ENCODE data around the gene CDH4. TPM values are rescaled to one million over a fixed set of nuclear protein-coding genes. Genes with fewer than 3 reads are reported as not detected.

CDH4 gene
- total RNA-seq, 2 experiments from 2014 or later = 0.11 to 0.18 TPM

DNA sequence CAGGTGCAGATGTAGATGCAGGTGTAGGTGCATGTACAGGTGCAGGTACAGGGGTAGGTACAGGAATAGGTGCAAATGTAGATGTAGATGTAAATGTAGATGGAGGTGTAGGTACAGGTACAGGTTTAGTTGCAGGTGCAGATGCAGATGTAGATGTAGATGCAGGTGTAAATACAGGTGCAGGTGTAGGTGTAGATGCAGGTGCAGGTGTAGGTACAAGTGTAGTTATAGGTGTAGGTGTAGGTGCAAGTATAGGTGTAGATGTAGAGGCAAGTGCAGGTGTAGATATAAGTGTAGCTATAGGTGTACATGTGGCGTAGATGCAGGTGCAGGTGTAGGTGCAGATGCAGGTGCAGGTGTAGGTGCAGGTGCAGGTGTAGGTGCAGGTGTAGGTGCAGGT, 34.2 kb upstream of the CDH4 start:
- intact Hi-C loops (cut with micrococcal nuclease) = no loop called here

GRCh38 chr20:61219021-61219431, 33.0 kb upstream of the CDH4 start:
- H3K36me3 Mint-ChIP-seq (ENCODE audit: low read depth) = no peaks in the 10 kb centered on the region
- TF ChIP-seq, protein P1, sequence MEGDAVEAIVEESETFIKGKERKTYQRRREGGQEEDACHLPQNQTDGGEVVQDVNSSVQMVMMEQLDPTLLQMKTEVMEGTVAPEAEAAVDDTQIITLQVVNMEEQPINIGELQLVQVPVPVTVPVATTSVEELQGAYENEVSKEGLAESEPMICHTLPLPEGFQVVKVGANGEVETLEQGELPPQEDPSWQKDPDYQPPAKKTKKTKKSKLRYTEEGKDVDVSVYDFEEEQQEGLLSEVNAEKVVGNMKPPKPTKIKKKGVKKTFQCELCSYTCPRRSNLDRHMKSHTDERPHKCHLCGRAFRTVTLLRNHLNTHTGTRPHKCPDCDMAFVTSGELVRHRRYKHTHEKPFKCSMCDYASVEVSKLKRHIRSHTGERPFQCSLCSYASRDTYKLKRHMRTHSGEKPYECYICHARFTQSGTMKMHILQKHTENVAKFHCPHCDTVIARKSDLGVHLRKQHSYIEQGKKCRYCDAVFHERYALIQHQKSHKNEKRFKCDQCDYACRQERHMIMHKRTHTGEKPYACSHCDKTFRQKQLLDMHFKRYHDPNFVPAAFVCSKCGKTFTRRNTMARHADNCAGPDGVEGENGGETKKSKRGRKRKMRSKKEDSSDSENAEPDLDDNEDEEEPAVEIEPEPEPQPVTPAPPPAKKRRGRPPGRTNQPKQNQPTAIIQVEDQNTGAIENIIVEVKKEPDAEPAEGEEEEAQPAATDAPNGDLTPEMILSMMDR (IDR thresholded peaks at IDR 0.05) = no peak
- intact Hi-C loops (cut with micrococcal nuclease) = no loop called here
- ATAC-seq (no peak), DNase-seq (no peak)
- no peaks in the 10 kb centered on the region for H3K27me3 Mint-ChIP-seq
- peaks cover 2% of the 10 kb centered on the region for H3K9me3 Mint-ChIP-seq
- H3K4me3 Mint-ChIP-seq = no peak overlapping the region
- H3K27ac Mint-ChIP-seq = no peak overlapping the region
- ChIA-PET POLR2A (no interaction called here), CTCF (interaction anchor here (2.3 kb wide), 1 partner anchor 10 kb away, joined by 9 read pairs; no protein-coding TSS in a partner anchor)
- no peaks in the 10 kb centered on the region for H3K4me1 Mint-ChIP-seq (ENCODE audit: low read depth)

More for the DNA sequence above, 34.2 kb upstream of the CDH4 start:
- no peak for DNase-seq
- H3K4me1 Mint-ChIP-seq (ENCODE audit: low read depth) = no peaks in the 10 kb centered on the region
- CTCF ChIA-PET = interaction anchor here (1.1 kb wide), 1 partner anchor 11 kb away, joined by 3 read pairs; no protein-coding TSS in a partner anchor
- H3K27ac Mint-ChIP-seq = no peak overlapping the region
- no peaks in the 10 kb centered on the region for H3K36me3 Mint-ChIP-seq (ENCODE audit: low read depth)
- H3K4me3 Mint-ChIP-seq = no peak overlapping the region
- TF ChIP-seq, protein P1 (IDR thresholded peaks at IDR 0.05) = no peak
- POLR2A ChIA-PET = no interaction called here
- ATAC-seq = no peak
- H3K9me3 Mint-ChIP-seq = peaks cover 2% of the 10 kb centered on the region
- peaks cover 2% of the 10 kb centered on the region for H3K27me3 Mint-ChIP-seq

DNA sequence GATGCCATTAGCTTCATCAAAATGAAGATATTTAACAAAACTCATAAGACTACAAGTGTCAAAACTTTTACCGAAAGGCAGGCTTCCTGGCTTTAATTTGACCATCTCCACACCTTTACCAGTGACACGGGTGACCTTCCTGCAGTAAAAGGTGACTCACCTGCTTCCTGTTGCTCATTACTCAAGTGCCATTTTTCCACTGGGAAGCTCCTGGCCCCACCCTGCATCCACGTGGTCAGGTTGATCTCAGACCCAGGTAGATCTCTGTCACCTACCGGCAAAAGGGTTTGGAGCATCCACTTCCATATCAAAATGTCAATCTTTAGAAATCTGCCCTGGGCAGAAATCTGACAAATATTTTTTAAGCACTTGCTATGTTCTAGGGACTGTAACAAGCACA, 31.9 kb upstream of the CDH4 start:
- intact Hi-C loops (cut with micrococcal nuclease) = loop anchor here (10.0 kb wide), 1 partner anchor 1005 kb away; no protein-coding TSS in a partner anchor
- TF ChIP-seq, protein P1 (IDR thresholded peaks at IDR 0.05) = no peak
- Mint-ChIP-seq H3K27me3 (no peaks in the 10 kb centered on the region), H3K4me1 (ENCODE audit: low read depth) (no peaks in the 10 kb centered on the region), H3K4me3 (no peak overlapping the region), H3K36me3 (ENCODE audit: low read depth) (no peaks in the 10 kb centered on the region), H3K27ac (no peak overlapping the region), H3K9me3 (peaks cover 2% of the 10 kb centered on the region)
- DNase-seq = no peak
- no peak for ATAC-seq
- CTCF ChIA-PET = interaction anchor here (2.3 kb wide), 1 partner anchor 9 kb away, joined by 9 read pairs; no protein-coding TSS in a partner anchor
- POLR2A ChIA-PET = no interaction called here

DNA sequence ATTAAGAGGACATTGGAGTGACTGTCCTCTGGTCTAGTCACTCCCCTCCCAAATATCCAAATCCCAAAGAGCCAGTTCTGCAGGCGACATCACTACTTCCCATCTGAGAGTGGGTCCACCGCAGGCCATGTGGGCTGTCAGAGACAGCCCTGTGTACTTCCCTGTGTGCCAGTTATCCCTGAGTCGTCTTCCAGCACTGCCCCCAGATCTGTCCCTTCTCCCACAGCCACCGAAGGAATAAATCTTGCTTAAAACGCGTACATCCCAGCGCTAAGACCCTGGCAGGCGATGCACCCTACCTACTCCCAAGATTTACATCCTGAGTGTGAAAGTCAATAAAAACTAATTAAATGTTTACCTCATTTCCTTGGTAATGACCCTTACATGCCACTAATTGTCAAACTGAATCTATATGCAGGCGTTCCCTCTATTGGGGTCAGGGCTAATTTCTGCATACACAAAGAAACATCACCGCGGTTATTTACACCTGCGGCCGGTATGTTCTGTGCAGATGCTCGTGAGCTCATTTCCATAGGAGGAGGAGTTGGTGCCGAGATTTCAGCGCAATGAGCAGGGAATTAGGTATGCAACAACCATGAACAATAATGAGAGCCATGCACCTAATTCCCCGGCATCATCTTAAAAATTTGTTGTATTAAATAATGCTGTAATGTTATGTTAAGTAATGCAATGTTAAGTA, 31.3 kb upstream of the CDH4 start:
- DNase-seq (no peak), ATAC-seq (no peak)
- H3K27ac Mint-ChIP-seq = no peak overlapping the region
- peaks cover 2% of the 10 kb centered on the region for H3K27me3 Mint-ChIP-seq
- no peaks in the 10 kb centered on the region for H3K4me1 Mint-ChIP-seq (ENCODE audit: low read depth)
- CTCF ChIA-PET = interaction anchor here (2.3 kb wide), 1 partner anchor 8 kb away, joined by 9 read pairs; no protein-coding TSS in a partner anchor
- POLR2A ChIA-PET = no interaction called here
- intact Hi-C loops (cut with micrococcal nuclease) = loop anchor here (10.0 kb wide), 1 partner anchor 1006 kb away; no protein-coding TSS in a partner anchor
- peaks cover 2% of the 10 kb centered on the region for H3K9me3 Mint-ChIP-seq
- no peak overlapping the region for H3K4me3 Mint-ChIP-seq
- TF ChIP-seq, protein P1 (IDR thresholded peaks at IDR 0.05) = no peak
- H3K36me3 Mint-ChIP-seq (ENCODE audit: low read depth) = no peaks in the 10 kb centered on the region

DNA sequence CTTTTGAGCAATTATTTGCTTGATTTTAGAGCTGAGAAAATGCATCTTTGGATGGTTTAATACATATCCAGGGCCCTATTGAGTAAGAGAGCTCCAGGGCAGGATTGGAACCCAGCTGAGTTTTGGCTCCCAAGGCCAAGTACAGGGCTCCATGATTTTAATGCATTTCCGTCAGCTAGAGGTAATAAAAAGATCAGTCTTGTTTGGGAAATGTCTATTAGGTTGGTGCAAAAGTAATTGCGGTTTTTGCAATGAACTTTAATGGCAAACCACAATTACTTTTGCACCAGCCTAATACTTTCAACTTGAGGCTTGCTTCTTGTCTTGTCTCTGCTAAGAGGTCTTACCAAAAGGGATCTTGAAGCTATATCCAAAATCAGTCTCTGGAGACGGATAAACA, 29.4 kb upstream of the CDH4 start:
- no peak overlapping the region for H3K4me3 Mint-ChIP-seq
- ChIA-PET POLR2A (no interaction called here), CTCF (no interaction called here)
- H3K27ac Mint-ChIP-seq = no peak overlapping the region
- ATAC-seq = no peak
- peaks cover 3% of the 10 kb centered on the region for H3K27me3 Mint-ChIP-seq
- DNase-seq = no peak
- intact Hi-C loops (cut with micrococcal nuclease) = loop anchor here (10.0 kb wide), 1 partner anchor 1008 kb away; no protein-coding TSS in a partner anchor
- TF ChIP-seq, protein P1 (IDR thresholded peaks at IDR 0.05) = no peak
- H3K9me3 Mint-ChIP-seq = peaks cover 2% of the 10 kb centered on the region
- no peaks in the 10 kb centered on the region for H3K36me3 Mint-ChIP-seq (ENCODE audit: low read depth)
- no peaks in the 10 kb centered on the region for H3K4me1 Mint-ChIP-seq (ENCODE audit: low read depth)
